ENCODE measurements around the gene TSPAN3.

TSPAN3 gene

DNA sequence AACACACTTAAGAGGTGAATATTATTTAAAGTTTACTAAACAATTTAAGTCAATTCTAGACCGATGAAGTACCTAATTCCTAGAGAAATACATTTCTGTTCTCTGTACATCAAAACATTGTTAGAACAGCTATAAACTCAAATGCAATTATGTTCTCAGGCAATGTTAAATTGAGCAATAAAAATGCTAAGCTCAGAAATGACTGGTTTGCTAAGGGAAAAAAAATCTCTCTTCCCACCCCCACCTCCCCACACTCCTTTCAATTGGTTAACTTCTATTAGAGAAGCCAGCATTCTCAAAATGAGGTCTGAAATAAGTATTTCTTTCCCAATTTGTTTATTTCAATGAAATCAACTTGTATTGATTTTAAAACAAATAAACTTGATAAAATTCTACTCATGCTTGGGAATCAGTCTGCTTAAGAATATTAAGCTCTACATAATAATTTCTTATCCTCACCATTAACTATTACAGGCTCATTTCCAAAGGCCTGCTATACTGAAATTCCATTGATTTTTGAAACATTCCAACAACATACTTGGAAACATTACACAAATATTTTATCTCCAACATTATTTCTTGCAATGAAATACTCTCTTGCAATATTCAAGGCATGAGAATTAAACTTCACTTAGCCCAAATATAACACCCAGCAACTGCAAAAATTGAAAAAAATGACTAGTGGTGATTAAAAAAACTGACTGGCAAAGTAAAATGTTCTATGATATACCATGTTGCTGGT is 22.6 kb downstream of the TSPAN3 start:
- DNase-seq: no peak

DNA sequence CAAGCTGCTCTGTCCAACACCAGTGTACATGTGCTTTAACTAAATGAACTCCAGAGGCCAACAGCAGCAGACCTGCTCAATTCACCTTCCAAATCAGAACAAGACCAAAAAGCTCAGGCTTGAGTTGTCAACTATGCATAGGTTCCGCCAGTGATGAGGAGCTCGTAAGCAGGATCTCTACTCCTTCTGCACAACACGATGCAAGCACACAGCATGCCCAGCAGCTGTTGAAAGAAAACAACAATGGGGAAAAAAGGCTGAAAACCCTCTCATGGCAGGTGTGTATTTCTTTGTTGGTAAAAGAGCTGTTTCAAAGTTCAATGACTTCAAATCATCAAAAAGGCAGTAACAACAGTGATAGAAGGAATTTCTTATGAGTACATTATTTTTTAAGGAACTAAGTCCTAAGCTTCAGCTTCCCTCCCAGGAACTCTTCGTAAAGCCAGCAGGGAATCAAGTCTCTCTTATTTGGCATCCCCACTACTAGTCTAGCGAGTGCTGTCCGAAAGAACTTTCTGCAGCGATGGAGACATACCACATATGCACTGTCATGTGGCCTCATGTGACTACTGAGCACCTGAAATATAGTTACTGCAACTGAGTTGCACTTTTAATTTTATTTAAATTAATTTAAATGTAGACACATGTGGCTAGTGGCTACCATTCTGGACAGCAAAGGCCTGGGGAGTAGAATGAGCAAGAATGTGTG is 24.1 kb downstream of the TSPAN3 start:
- DNase-seq: no peak

DNA sequence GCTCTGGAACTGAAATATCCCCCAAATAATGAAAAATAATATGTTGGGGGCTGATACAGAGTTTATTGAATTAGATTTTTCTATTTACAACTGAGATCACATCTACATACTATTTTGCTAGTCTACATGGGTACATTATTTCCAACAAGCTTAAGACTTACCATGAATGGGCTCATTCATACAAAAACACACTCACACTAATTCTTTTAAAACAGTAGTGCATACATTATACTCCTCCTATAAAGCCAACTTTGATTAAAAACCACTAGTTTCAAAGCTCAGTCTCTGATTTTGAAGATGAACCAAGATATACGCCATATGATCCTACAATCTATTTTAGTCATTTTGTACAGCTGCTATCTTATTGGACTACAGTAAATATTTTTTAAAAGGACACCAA is 24.9 kb downstream of the TSPAN3 start:
- no peak for DNase-seq

DNA sequence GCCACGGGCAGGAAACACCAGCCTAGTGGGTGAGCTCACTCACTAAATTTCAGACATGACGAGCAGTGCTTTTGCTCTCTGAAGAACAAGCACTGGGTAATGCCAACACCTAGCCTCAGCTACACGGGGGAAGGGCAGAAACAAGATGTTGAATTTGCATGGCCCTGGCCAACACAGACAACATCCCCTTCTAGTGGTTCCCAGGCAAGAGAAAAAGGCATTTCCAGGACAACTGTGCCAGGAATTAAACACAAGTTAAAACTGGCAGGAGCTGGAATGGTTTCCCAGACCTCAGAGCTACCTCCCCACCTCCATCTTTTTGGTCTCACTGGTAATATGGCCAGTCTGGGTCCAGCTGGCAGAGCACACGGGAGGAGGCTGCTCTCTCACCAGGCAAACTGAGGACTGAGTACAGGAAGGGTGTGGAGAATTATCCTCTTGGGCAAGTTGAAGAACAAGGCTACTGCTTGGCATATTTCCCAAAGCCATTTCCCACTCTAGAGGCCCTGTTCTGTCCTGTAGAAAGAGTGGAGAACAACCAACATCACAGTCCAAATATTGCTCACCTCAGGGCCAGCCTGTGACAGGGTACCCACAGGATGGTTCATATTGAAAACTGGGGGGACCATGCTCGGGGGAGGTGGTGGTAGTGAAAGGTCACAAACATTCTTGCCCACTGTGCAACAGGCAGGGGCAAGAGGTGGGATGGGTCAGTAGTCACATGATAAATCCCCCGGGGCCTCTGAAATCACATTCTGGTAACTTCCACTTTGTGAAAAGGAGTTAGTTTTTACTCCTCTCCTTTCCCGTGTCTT is 26.5 kb downstream of the TSPAN3 start:
- DNase-seq: no peak

DNA sequence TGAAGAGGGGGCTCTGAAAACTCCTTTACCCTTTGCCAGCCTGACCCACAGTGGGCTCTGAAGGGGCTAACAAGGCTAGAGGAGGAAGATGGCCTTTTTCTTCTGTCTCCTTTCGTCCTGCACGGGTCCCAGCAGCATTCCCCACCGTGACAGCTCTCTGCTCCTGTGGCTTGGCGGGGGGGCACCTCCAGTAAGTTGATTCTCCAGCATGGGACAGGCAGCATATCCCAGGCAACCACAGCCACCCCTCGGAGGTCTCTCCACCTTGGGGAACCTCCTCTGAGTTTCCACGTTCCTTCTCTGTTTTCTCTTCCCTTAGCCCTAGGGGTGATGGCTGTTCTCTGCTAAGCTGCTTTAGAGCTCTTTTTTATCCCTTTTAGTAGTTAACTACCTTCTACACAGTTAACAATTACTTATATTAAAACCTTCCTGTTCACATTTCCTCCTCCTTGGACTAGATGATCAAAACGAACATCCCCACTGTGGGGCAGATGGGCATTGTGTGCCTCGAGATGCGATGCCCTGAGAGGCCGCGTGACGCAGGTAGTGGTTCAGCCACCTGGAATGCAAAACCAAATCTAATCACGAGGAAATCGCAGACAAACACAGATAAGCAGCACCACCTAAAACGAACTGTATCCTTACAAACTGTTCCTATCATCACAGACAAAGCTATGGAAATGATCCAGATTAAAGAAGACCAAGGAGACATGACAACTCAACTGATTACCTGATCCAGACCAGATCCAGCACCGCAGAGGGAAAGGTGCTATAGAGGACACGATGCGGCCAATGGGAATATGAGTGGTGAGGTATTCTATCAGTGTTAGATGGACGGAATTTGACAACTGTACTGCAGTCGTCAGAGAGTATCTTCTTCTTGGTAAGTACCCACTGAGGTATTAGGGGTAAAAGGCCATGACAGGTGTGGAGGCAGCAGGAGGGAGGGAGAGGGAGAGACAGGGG is 27.7 kb downstream of the TSPAN3 start:
- DNase-seq: no peak

DNA sequence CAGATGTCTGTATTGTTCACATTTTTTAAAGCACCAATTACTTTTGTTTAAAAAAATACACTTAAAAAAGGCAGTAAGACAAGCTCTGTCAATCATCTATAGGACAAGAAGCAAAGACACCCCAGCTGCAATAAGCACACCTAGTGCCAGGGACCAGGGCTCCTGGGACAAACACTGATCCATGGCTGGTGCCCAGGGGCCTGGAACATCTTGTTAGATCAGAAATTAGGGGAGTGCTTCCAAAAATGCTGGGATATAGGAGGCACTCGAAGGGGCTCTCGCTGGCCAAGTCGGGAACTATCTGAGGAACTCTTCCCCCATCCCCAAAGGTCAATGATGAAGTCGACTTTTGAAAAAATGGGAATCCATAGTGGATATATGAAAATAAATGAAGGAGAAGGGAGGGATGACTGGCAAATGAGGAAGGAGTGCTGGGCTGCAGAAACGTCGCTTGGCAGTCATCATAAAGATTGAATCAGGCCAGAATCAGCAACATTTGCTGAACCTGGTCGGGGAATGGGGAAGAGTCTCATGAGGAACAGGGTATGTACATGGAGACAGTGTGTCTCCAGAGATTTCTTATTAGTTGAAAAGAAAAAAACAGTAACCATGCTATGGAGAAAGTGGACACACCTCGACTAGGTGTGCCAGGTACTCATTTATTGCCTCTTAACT is 28.5 kb downstream of the TSPAN3 start:
- DNase-seq: no peak

DNA sequence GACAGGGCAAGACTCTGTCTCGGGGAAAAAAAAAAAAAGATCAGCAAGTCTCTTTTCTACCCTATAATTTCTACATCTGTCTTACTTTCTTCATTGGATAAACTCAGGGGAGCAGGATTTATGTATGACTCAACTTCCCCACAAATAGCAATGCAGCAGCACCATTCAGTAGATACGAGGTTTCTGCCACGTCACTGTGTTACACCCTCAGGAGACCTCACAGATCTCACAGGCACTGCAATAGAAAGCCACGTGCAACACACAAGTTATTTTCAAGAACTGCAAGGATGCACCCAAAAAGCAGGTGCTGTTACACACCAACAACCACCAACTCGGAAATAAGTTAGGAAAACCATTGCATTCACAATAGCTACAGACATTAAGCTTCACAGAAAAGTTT is 30.2 kb downstream of the TSPAN3 start:
- DNase-seq: no peak

DNA sequence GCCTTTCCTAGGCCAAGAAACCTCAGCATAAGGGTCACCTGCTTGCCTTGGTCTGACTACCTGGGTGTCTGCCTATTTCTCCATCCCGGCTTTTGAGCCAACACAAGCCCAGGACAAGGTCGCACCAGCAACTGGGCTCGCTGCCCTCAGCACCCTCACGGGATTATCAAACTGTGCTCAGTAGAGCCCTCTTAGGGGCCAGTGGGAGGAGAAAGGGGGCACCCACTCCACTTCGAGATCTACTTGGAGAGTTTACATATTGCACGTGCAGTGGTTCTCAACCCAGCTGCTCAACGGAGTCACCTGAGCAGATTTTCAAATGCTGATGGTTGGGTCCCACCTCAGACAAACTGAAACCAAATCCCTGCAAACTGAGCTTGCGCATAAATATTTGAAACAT is 31.1 kb downstream of the TSPAN3 start:
- DNase-seq: no peak

DNA sequence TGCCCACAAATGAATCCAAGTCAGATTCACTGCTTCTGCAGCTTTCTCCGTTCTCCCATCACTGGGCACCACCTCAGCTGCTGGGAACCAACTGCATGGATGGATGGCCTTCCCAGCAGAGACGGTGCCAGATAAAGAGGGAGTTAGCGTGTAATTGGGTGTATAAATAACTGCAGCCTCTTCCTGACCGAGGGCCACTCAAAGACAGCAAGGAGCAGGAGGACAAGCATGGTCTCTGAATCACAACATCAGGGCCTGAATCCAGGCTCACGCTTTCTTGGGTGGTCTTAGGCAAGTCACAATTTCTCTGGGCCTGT is 31.7 kb downstream of the TSPAN3 start:
- no peak for DNase-seq

DNA sequence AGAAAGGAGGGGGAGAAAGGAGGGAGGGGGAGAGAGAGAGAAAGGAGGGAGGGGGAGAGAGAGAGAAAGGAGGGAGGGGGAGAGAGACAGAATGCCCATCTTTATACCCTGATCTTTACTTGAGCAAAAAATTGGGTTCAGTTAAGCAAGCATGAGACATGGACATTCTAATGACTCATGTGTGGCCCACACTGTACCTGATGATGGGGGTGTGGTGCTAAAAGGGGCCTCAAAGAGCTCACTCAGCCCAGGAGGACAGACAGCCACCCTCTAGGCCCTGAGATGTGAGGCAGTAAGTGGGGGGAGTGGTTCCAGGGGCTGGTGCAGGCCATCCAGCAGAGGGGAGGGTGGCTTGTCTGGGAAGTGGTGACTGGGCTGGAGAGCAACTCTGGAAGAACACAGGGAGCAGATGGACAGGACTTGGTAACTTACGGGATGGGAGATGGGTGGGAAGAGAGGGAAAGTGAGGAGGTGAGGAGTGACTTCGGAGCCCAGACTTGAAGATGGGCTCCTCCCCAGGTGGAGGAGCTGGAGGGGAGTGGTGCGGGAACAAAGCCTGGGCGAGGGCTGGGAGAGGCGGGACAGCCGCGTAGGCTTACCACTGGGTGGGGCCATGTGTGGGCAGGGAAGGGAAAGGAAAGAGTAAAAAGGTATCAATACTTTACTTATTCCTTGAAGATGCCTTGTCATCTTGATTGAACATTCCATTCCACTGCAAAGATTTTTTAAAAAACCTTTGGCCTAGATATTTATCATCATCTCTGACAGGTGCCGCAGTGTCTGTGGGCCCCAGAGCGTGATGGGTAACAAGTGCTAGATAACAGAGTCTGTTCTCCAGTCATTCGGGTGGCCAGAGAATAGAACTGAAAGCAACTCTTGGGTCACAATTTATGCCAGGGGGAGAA is 32.3 kb downstream of the TSPAN3 start:
- no peak for DNase-seq

DNA sequence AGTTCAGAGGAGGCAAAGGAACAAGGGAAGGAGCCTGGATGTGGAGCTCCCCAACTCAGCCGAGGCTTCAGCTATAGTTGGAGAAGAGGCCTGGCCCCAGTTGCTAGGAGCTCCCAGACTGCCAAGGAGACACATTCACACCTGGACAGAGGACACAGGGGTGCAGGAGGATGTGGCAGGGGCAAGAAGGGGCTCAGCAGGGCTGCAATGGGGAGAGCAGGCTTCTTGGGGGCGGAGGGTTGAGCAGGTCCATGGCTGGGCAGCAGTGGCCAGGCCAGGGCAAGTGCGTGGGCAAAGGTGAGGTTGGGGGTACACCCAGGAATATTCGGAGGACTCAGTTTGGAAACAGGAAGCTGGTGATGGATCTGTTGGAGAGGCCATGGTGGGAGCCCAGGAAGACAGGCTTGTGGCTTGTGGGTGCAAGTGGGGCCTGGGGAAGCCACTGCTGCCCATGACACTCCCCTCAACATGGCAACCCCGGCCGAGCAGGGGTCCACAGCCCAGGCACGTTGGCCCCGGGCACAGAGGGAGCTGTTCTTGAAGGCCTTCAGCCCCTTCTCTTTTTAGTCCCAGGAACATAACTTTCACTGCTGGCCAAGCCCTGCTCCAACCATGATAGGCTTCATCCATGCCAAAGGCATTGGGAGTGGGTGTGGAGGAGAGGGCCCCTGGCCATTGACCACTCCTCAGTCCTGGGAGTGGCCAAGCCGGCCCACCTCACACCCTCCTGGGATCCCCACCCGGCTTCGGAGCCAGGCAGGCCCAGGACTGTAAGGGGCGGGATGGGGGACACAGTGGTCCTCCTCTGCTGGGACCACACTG is 33.3 kb downstream of the TSPAN3 start:
- no peak for DNase-seq

DNA sequence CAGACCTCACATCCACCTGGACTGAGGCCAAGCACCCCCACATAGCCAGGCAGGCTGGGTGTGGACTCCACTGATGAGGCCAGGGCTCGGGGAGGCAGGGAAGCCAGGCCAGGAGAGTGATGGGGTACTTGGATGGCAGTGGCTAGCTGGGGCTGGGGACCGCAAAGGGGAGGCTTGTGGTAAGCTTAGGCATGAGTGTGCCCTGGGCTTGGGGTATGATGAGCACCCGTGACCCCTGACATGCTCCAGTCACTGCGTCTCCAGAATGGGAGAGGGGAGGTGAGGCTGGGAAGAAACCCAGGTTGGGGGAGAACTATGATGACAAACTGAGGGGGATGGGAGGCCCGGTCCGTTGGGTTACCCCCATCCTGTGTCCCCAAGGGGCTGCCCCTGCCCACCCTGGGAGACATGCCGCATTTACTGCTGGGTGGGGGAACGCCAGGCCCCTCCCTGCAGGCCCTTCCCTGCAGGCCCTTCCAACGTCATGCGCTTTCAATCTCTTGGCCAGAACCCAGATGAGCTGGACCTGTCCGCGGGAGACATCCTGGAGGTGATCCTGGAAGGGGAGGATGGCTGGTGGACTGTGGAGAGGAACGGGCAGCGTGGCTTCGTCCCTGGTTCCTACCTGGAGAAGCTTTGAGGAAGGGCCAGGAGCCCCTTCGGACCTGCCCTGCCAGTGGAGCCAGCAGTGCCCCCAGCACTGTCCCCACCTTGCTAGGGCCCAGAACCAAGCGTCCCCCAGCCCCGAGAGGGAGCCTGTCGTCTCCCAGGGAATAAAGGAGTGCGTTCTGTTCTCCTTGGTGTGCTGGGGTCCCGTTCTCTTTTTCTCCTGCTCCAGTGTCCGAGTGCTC is 34.1 kb downstream of the TSPAN3 start:
- no peak for DNase-seq

DNA sequence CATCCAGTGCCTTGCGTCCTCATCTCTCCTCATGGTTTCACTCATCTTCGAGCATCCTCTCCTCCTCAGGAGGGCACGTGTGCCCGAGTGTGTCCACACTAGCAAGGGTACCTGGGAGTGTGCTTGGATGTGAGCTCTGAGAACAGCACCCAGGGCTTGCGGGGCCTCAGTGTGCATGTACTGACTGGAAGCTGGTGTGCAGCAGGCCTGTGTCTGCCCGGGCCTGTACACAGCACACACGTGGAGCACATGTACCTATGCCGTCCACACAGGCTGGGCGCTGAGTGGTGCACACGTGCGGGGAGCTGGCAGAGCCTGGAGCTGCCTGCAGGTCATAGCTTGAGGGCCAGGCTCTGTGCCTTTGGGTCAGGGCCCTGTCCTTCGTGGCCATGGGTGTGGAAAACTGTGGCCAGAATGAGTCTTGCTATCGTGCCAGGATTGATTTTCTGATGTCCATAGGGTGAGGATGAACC is 34.9 kb downstream of the TSPAN3 start:
- DNase-seq: no peak

DNA sequence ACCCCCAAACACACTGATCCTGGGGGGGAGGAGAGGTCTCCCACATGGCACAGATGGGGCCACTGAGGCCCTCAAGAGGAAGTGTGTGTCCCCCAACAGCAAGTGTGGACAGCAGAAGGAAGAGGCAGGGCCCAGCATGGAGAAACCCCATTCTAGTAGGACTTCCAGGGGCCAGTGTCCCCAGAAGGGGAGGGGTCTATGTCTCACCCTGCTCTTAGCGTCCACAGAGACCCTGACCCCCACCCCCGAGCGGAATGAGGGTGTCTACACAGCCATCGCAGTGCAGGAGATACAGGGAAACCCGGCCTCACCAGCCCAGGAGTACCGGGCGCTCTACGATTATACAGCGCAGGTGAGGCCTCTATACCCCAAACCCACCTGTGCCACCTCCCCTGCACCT is 35.3 kb downstream of the TSPAN3 start:
- no peak for DNase-seq

DNA sequence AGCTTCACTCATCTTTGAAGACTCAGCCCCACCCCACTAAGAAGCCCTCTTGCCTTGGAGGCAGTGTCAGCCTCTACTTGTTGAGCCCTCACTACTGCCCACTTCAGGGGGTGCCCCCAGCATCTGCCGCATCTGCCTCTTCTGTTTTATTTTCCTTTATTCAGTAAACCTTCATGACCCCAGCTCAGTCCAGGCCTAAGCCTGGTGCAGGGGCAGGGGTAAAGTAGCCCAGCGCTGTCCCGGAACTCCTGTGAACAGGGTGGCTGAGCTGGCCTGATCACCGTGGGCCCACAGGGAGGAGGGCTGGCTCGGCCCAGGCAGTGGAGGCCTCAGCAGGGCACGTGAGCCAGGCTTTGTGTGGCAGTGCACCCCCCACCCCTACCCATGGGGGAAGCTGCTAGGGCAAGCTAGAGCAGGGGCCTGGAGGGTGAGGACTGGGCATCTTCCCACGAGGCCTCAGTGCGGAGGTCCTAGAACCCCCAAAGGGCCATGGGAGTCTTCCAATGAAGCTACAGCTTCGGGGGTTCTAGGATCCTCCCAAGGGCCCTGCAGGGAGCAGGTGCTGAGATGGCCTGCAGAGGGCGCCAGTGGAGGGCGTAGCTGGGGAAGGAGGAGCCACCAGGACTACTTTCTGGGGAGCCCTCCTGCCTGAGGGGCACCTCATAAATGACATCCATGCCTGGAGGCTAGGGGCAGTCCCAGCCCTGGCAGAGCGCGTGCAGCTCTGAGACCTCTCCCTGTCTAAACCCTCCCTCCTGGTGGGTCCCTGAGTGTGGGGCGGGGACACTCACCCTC is 36.0 kb downstream of the TSPAN3 start:
- DNase-seq: peak; percentile 45

DNA sequence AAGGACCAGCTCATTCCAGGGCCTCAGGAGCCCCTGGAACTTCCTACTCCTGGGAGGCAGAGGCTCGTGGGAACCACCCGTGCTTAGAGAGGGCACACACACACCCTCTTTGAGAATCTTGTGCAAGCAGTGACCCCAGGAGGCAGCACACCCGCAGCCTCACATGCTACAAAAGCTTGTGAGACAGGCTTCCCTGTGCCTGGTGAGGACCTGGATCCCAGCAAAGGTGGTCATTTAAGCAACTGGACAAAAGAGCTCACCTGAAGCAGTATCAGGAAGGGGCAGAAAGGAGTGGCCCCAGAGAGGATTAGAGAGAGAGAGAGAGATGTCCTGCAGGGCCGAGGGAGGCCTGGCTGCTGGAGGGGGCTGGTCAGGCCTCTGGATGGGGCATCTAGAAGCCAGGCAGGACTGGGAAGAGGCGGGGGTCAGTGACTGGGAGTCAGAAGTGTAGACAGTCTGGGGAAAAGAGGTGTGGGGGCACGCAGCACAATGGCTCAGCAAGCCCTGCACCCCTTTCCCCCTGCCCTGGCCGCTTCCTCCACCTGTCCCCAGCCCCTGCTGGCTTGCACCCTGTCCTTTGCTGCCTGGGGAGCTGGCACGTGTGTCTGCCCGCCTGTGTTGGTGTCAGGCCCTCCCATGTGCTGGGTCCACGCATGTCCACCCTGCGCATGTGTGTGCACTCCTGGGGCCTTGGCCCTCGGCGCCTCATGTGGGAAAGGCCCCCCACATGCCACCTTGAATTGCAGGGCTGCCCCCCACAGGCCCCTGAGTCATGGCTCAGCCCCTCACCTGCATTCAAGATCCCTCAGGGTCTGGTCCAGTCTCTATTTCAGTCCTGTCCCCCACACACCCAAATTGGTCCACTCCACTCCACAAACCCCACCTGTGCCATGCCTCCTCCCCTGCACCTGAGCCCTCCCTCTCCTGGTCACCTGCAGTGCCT is 36.9 kb downstream of the TSPAN3 start:
- no peak for DNase-seq

DNA sequence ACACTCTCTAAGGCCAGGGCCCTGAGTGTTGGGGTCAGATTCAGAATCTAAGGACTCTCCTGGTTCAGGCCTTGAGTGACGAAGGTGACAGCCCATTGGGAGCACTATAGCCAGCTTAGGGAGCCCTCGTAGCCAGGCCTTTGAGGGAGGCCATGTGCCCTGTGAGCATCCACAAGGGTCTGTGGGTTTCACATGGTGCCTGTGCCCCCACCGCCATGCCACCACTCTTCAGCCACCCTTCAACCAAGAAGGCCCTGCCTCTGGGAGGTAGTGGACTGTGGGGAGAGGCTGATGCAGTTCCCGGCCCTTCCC is 37.5 kb downstream of the TSPAN3 start:
- no peak for DNase-seq

All from hematopoietic multipotent progenitor cell treated with erythropoietin and hydrocortisone succinate and interleukin-3 and kit ligand, for 8 days (in vitro differentiated cells).